HG03175 (cell line): Measurements from ENCODE around the gene PNLIP.

Experiments
- ATAC-seq: cut with Tn5 transposase; IDR thresholded peaks from one replicate; pipeline ENCODE4 v1.9.1; 2021; ENCODE audit warnings: mild to moderate bottlenecking, moderate library complexity; ENCODE audit not compliant: unreplicated experiment

The PNLIP gene

DNA sequence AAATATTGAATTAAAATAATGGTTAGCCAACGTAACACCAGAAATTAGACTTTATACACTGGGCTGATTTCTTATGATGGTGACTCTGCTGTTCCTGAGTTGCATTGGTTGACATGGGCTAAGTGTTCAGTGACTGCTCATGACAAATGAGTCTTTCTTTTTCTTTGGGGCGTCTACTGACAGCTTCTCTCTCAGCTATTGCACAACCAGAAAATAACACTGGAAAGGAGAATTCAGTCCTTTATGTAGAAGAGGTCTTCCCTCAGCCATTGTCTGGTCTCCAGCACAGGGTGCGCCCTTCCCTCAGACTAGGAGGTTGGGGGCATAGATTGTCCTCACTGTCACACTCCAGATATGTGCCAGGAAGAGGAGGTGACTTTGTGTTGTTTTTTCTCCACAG is 21.6 kb downstream of the PNLIP start:
- ATAC-seq: no peak

DNA sequence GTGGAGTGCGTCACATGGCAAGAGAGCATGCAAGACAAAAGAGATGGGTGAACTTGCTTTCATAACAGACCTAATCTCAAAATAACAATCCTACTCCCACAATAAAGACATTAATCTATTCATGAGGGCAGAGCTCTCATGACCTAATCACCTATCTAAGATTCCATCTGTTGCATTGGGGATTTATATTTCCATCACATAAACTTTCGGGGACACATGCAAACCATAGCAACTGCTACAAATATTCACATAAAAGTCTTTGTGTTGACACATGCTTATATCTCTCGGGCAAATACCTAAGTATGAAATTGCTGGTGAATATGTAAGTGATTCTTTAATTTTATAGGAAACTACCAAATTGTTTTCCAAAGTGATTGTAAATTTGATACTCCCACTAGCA is 29.1 kb downstream of the PNLIP start:
- ATAC-seq: no peak

DNA sequence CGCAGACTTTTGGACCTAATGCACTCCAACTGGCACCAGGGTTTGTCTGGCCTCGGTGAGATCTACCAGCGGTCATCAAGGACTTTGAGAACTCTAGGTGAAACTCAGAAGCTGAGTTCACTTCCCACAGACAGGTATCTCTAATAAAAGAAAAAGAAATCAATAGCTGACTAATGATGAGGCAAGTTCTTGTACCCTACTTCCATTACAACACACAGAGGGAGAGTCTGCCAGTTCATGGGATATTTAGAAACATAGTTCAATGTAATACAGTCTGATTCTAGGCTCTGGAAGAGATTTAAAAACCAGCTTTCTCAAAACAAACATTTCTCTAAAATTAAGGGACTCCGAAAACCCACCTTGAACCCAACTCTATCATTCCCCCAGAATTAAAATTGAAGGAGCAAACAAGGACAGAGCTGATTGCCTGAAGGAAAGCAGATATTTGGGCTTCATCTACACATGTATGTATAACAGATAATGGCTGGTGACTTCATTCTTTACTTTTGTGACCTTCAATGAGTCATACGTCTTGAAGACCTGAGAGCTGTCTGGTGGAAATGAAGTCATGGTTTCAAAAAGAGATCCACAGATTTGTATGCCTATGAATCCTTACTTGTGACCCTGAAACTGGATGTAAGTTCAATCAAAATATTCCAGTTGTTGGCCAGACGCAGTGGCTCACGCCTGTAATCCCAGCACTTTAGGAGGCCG is 42.3 kb downstream of the PNLIP start:
- no peak for ATAC-seq

DNA sequence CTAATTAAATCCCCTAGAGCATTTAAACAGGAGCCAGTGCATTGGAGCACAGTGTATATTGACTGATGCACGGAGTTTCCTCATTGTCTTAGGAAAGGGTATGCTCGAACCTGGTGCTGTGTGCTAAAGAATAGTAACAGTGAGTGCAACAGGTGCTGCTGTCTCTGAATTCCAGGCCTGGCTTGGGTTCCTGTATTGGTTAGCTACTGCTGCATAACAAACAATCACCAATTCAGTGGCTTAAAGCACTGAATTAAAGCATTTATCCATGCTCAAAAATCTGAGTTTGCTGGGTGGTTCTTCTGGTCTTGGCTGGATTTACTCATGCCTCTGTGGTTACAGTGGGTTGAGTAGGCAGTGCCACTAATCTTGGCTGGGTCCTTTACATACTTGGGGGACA is 43.3 kb downstream of the PNLIP start:
- ATAC-seq: no peak

DNA sequence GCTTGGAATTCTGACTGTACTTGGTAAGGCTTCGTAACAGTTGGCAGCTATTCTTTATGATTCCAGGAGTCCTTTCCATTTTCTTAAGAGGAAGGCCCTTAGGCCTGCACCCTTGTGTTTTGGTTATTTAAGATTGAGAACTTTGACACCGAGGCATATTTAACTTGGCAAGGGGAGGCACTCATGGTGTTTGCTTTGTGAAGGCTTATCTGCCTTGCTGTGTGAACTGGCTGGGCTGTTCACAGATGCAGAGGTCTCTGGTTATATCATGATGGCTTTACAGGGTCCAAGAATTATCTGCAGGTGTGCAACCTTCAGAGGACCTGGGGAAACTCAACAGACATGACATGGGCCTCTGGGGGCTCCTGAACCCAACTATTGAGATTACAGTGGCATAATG is 44.2 kb downstream of the PNLIP start:
- no peak for ATAC-seq

DNA sequence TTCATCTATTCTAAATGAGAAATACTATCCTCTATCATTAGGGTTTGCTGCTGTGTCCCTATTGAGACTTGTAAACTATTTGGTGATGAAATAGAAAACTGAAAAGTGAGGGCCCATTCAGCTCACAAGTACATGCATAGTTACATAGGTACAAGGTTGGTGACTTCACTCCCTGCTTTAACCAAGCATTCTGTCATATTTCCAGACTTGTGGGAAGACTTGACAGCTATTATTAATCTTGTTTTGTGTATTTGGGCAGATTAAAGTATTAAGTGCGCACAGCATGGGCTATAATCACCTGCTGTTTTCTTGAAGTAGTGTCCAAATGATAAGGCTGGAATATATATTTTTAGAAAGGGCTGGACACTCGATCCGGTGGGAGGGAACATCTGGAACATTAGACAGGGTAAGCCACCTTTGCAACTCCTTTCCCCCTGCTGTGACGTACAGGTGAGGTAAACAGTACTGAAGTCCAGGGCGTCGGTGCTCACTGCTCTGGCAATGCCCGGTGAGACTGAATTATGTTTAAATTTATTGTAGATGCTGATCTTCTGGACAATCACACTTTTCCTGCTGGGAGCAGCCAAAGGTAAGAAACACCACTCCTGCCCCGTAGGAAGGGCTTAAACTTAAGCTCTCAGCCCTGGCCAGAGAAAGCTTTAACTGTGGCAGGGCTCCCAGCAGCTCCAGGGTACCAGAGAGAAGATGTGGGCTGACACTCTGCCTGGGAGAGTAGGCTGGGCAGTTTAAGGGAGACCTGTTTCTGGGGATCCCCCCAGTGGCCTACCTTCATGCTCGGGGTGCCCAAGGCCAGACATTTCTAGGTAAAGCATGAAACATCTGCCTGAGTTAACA is 45.1 kb downstream of the PNLIP start, which contains the start of gene PNLIPRP1:
Gene PNLIPRP1 (plus strand): TSS at position 370 of the 855 bp plus-strand sequence. CDS start 171 bp downstream, at position 541.
- no peak for ATAC-seq

DNA sequence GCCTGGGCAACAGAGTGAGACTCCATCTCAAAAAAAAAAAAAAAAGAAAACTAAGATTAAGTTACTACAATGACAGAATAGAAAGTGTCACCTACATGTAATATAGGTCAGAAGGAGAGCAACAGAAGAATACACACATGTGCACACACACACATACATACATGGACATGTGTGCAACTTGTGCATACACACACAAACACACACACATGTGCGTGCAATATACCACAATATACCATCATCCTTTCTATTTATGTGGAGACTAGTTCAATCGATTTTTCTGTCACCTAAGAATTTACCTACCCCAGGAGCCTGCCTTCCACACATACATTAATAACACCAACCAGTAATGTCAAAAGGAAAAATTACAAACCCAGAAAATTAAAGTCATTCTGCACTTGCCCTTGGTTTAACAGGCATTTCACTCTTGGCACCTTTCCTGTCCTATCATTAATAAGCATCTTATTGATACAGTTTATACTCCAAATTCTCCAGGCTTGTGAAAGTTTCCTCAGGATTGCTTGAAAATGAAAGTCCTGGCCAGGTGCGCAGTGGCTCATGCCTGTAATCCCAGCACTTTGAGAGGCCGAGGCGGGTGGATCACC is 47.5 kb downstream of the PNLIP start:
- no peak for ATAC-seq

DNA sequence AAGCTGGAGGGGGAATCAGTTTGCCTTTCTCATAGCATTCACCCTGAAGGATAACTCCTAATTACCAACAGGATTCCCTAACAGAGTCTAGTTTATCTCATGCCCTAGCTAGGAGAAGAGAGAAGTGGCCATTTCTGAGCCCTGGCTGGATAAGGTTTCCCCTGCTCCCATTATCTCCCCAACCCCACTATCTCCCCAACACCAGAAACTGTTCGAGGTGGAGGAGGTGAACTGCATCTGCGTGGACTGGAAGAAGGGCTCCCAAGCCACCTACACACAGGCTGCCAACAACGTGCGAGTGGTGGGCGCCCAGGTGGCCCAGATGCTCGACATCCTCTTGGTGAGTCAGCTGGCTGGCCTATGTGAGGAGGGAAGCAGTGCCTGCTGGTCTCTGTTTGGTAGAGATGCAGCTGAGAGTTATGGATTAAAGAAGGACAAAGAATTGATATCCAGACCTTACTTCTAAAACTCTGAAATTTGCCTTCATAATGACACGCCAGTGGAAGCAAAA is 48.8 kb downstream of the PNLIP start:
- ATAC-seq: no peak

DNA sequence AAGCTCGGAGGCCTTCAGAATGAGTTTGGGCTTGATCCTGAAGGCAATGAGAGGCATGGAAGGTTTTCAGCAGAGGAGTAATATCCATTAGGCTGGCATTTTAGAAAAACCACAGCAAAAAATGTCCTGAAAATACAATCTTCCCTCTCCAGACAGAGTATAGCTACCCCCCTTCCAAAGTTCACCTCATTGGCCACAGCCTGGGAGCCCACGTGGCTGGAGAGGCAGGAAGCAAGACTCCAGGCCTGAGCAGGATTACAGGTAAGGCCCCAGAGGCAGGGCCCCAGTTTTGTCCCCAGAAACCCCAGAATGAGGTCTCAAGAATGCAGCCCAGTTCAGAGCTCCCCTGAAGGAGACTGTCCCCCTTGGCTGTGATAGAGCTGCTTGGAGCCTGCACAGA is 50.3 kb downstream of the PNLIP start:
- ATAC-seq: no peak

DNA sequence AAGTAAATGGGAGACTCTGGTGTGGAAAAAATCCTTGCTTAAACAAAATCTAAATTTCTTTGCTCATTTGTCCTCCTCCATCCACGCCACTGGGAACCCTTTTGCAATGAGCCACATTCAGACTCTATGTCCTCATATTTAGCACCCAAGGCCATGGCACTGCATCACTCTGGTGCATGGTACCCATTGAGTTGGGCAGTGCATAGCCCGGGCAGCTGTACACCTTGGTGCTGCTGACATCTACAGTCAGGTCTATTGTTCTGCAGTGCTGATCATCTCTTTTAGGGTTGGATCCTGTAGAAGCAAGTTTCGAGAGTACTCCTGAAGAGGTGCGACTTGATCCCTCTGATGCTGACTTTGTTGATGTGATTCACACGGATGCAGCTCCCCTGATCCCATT is 51.8 kb downstream of the PNLIP start:
- no peak for ATAC-seq

DNA sequence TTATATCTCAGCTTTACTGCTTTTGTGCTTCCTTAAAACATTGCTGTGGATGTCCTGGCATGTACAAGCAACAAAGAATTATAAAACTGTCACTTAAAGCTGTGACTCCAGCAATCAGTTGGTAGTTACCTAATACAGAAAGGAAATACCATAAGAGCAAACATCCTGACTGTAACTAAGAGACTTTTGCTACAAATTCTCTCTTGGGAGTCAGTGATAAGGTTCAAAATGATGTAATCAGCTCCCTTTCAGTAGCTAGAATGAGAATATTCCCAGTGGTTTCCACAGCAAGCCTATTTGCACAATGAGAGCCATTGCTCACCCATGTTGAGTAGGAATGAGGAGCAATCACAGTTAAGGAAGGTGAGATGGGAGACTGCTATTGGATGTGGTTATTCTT is 52.6 kb downstream of the PNLIP start:
- no peak for ATAC-seq

DNA sequence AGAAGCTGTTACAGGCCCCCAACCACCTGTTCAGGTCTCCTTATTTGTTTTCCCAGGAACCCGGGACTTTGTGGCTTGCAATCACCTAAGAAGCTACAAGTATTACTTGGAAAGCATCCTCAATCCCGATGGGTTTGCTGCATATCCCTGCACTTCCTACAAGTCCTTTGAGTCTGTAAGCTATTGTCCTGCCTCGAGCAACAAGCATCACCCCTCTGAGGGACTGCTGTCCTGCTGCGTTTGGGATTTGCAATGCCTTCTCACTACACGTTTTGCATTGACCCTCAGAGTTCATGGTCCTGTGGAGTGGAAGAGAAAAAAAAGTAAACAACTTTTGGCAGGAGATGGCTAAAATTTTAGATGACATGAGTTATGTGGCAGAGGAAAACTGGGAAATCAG is 54.3 kb downstream of the PNLIP start:
- ATAC-seq: no peak

DNA sequence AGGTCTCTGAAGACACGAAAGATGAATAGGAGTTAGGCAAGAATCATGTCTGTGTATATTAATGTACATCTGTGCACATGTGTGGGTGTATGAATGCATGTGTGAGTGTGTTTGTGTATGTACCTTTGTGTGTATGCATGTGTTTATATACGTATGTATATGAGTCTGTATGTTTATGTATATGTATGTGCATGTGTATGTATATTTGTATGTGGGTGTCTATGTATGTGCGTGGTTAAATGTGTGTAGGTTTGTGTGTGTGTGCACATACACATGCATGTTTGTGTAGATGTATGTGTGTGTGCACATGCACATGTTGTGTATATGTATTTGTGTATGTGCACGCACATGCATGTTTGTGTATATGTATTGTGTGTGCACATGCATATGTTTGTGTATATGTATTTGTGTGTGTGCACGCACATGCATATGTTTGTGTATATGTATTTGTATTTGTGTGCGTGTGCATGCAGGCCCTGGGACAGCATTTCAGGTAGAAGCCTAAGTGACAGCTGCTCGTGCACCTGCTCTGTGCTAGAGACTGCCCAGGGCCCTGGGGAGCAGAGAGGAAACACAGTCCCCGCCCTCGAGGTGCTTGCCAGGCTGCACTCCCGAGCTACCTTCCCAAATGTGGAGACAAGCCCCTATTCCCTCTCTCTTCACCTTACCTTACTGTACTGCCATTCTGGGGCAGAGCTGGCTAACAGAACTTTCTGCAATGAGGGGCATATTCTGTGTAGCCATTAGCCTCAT is 57.1 kb downstream of the PNLIP start:
- no peak for ATAC-seq

DNA sequence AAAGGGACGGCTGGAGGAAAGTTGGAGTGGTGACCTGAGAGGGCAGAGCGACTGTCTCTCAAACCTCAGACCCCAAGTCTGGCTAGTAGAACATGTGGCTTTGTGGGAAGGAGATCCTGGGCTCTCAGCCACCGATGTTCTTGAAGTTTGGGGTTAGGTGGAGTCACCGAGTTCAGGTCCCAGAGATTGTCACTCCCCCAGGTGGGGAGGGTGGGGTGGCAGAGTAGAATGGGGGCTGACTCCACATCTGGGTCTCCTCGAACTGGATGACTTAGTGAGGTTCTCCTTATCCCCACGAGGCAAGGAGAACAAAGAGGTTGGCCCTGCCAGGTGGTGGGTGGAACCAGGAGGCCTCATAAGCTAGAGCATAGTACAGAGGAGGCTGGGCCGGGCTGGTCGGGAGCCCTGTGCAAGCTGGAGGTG is 60.3 kb downstream of the PNLIP start:
- ATAC-seq: no peak

DNA sequence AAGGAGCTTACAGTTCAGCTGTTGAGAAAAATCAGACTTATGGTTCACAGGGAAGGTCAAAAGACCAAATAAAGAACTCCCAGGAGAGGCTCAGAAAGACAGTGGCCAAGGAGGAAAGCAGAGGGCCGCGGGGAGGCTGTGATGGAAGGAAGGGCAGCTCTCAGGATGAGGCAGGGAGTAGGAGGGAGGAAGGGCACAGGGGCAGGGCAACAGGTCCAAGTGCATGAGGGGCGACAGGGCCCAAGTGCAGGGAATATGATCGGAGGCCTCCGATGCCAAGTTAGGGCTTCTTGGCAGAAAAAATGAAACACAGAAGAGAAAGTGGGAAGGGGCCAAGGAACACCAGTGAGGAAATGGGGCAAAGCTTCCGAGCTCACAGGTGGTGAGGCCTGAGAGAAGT is 61.6 kb downstream of the PNLIP start:
- no peak for ATAC-seq

DNA sequence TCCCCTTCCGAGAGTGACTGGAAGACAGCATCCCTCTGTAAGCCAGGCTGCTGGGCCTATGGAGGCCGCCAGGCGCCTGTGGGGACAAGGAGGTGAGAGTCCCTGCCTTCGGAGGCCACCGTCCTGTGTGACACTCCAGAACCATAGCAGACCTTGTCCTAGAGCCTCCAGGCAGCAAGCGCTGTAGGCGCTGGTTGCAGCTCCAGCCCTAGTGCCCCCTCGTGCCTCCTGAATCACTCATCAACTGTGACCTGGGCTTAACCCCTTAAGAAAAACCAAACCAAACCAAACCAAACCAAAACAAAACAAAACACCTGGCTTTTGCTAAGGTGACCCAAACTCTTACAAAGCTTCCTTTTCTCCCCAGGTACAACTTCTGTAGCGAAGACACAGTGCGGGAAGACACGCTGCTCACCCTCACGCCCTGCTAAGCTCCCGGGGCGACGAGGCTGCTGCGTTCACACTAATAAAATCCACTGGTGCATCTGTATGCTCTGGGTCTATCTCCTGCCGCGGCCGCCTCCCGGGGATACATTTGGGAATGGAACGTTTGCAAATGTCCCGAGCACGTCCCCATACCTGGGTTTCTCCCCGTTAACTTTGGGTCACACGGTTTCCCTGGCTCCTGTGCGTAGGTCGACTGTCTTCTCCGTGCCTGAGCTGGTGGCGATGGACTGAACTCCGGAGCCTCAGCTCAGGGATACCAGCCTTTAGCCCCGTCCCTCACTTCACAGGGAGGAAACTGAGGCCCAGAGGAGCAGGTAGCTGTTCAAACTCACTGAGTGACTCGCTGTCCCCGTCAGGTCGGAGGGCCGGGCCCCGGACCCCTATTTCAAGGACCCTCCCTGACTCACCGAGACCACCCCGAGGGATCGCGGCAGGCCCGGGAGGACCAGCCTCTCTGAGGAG is 63.2 kb downstream of the PNLIP start:
- ATAC-seq: no peak

DNA sequence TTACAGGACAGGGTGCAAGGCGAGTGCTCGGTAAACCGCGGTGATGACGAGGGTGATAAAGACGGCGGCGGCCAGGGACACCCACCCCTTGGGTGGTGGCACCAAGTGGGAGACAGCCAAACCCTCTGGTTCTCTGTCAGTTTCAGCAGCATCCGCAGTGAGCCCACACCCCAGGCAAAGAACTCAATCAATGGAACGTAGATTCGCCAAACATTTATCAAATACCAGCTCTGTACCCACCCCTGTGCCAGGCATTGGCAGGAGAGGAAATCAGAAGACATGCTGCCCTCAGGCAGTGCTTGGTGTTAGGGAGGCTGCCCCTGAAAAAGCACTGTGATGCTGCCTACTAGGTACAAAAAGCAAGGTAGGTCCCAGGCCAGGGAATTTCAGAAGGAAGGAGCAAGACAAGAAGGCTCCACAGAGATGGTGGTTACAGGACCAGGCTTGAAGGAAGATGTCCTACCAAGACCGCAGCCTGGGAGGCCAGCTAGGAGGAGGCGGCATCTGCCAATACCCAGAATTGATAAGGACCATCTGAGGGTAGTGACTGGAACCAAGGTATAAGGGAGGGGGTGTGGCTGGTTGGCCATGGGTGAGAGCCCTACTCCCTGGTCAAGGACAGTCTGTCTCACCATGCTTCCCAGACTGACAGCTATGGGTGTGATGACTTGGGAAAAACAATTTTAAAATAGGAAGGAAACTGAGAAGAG is 64.9 kb downstream of the PNLIP start:
- no peak for ATAC-seq

DNA sequence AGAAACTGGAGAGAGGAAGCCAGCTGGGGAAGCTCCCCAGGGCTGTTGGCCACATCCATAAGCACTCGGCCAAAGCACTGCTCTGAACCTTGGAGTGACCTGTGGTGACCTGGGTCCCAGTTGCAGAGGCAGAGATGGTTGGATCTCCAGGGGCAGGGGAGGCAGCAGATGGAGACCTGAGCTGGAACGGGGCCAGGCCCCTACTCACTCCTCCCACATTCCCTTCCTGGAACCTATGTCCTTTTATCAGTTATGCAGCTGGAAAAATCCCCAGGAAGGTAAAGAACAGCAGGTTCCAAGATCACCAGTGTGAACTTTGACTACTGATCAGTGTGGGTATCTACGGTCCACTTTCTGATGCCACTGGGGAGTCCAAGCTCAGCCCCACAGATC is 65.4 kb downstream of the PNLIP start:
- ATAC-seq: no peak

DNA sequence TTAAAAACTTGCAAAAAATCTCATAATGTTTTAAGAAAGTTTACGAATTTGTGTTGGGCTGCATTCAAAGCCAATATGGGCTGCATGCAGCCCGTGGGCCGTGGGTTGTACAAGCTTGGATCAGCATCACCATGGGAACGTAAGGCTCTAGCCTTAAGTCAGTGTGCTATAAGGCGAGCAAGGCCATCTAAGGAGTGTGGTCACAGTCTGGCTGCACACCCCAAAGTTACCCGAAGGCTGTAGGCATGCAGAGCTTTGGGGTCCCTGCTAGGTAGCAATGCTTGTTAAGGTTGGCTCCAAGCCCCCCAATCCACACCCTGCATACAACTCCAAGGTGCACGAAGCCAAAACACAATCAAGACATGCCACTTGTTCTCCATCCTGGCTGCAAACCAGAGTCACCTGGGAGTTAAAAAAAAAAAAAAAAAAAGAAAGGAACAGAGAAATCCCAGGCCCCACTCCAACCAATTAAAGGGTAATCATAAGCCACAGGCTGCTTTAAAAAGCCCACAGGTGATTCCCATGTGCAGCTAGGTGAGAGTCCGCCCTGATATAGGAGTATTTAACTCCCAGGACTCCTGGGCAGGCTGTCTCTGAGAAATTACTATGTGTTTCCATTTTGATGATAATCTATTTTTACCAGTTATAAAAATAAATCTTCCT is 66.5 kb downstream of the PNLIP start:
- ATAC-seq: no peak
